Skin epidermis (tissue), 12 donors: ENCODE results near the gene UGT3A2.
"Not testable (repeated sequence)": the region's sequence is repeated elsewhere in the genome, so short reads cannot be mapped to it uniquely, and the experiment has no call there.

Source experiments
- H3K27ac ChIP-seq, 21 experiments: fragments of 200-600 bp; sonication (generic) in 11 of 21; one replicate each; pipeline ENCODE4 v1.5.0; 2020; ENCODE audit warnings: mild to moderate bottlenecking in 3 of 21, inconsistent platforms in 2 of 21, moderate library complexity in 2 of 21
- H3K4me3 ChIP-seq, 7 experiments: fragments of 200-600 bp; sonication (generic) in 2 of 7; one replicate each; pipeline ENCODE4 v1.5.0; 2020; ENCODE audit warnings: inconsistent platforms in 2 of 7, mild to moderate bottlenecking in 2 of 7, moderate library complexity in 1 of 7

Gene UGT3A2

DNA sequence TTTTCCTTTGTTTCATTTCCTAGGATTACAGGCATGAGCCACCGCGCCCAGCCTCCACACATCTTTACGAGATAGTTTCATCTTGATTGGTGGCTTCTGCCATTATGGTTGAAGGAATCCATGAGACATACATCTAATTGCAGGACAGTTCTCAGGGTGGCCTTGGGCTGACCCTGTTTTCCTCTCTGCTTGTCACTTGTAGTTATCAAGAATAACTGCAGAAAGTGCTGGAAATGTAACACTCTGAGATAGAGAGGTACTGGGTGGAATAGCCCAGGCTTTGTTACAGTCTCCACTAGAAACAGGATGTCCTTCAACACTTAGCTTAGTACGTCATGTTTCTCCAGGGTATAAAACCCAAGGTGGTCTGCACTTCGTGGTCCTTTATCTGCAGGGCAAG, 10.7 kb downstream of the UGT3A2 start:
- Histone ChIP-seq H3K4me3 (no peak overlapping the region), H3K27ac (no peak overlapping the region)

GRCh38 chr5:36054647-36055046, 12.0 kb downstream of the UGT3A2 start:
- H3K4me3 ChIP-seq: no peak overlapping the region
- no peak overlapping the region for H3K27ac ChIP-seq

- Histone ChIP-seq H3K4me3 (no peak overlapping the region), H3K27ac (no peak overlapping the region)
Measured at GRCh38 chr5:36052538-36052937, 14.1 kb downstream of the UGT3A2 start.

- Histone ChIP-seq H3K27ac (no peak overlapping the region), H3K4me3 (no peak overlapping the region)
Measured at GRCh38 chr5:36049949-36050348, 16.7 kb downstream of the UGT3A2 start.

- Histone ChIP-seq H3K27ac (no peak overlapping the region), H3K4me3 (no peak overlapping the region)
Measured at GRCh38 chr5:36047384-36048160, 19.1 kb downstream of the UGT3A2 start.

GRCh38 chr5:36045895-36046294, 20.8 kb downstream of the UGT3A2 start:
- H3K4me3 ChIP-seq: no peak overlapping the region

DNA sequence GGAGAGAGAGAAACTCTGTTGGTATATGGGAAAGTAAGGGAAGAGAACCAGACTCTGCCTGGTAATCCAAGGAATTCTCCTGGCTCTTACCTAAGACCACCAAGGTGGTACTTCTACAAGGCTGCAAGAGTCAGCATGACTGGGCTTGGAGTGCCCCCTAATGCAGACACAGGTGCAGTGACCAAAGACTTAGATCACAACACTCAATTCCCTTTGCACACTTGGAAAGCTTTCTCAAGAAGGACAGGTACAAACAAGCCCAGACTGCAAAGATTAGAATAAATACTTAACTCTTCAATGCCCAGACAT, 25.2 kb downstream of the UGT3A2 start:
- no peak overlapping the region for H3K4me3 ChIP-seq

More at GRCh38 chr5:36045895-36046294, 20.8 kb downstream of the UGT3A2 start:
- no peak overlapping the region for H3K27ac ChIP-seq

DNA sequence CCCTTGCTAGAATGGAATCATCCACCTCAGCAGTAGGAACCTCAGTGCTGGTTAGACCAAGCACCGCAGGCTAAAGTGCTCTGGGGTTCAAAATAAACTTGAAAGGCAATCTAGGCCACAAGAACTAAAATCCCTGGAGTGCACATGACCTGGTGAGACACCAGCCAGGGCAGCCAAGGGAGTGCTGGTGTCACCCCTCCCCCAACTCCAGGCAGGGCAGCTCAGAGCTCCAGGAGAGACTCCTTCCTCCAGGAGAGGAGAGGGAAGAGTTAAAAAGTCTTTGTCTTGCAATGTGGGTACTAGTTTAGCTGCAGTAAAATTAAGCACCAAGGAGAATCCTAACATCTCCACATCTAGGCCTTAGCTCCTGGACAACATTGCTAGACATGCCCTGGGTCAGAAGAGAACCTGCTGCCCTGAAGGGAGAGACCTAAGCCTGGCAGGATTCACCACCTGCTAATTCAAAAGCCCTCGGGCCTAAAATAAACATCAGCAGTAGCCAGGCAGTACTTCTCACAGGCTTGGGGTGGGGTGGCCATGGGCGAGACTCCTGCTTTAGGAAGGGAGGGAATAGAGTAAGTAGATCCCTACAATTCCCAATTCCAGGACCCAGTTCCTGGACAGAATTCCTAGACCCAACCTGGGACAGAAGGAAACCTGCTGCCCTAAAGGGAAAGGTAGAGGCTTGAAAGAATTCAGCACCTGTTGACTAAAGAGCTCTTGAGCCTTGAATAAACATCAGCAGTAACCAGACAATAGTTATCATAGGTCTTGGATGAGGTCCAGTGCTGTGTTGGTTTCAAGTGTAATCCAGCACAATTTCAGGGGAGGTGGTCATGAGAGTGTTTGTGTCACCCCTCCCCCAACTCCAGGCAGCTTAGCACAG, 25.8 kb downstream of the UGT3A2 start:
- Histone ChIP-seq H3K27ac (no peak overlapping the region), H3K4me3 (no peak overlapping the region)

More for the DNA sequence above, 25.2 kb downstream of the UGT3A2 start:
- no peak overlapping the region for H3K27ac ChIP-seq

GRCh38 chr5:36035696-36036095, 31.0 kb downstream of the UGT3A2 start:
- H3K4me3 ChIP-seq: no peak overlapping the region
- no peak overlapping the region for H3K27ac ChIP-seq

DNA sequence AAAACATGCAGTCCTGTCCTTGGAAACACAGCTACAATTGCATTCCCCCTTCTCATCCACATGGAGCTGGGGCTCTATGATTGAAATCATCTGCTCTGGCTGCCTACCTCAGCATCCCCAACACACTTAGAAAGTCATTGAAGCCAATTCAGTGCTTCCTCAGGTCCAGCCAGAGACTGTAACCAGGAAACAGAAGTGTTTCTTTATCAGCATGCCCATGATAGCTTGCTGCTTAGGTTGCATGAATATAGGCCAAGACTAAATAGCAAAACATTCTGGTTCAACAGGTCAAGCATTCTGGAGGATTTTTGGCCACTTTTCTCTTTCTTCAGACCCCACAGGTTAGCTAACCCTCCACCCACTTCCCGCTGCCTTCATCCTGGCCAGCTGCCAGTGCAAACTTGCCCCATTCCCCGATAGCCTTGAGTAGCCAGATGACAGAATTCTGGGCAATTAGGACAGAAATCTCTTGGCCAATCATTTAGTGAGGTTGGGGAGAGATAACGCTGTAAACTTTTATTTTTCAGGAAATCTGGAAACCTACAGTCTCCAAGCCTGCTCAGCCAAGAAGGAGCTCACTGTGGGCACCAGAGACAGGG, 32.0 kb downstream of the UGT3A2 start:
- H3K4me3 ChIP-seq, H3K27ac ChIP-seq: not testable (repeated sequence)

GRCh38 chr5:36033486-36033885, 33.2 kb downstream of the UGT3A2 start:
- Histone ChIP-seq H3K4me3 (no peak overlapping the region), H3K27ac (no peak overlapping the region)

GRCh38 chr5:36033047-36033446, 33.6 kb downstream of the UGT3A2 start:
- no peak overlapping the region for H3K27ac ChIP-seq
- no peak overlapping the region for H3K4me3 ChIP-seq

GRCh38 chr5:36031223-36031622, 35.5 kb downstream of the UGT3A2 start:
- no peak overlapping the region for H3K4me3 ChIP-seq
- H3K27ac ChIP-seq: no peak overlapping the region

GRCh38 chr5:36029914-36030313, 36.8 kb downstream of the UGT3A2 start:
- Histone ChIP-seq H3K4me3 (no peak overlapping the region), H3K27ac (no peak overlapping the region)

- H3K27ac ChIP-seq: no peak overlapping the region
Measured at GRCh38 chr5:36028816-36029465, 37.7 kb downstream of the UGT3A2 start.

DNA sequence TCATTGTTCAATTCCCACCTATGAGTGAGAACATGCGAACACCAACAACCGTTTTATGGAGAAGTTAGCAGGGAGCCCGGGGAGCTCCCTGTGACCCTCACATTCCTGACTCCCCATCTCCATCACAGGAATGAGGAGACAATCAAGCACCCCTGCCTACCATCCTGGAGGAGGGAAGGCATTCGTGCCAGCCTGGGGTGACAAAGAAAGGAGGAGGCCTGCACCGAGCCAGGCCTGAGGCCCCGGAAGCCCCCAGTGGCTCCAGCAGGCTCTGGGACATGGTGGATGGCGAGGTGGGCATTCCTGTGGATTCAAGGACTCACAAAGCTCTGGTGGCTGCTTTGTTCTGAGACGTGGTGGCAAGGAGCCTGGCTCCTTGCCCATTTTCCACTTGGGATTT, 39.0 kb downstream of the UGT3A2 start:
- Histone ChIP-seq H3K4me3 (no peak overlapping the region), H3K27ac (no peak overlapping the region)

More at GRCh38 chr5:36028816-36029465, 37.7 kb downstream of the UGT3A2 start:
- no peak overlapping the region for H3K4me3 ChIP-seq

GRCh38 chr5:36026706-36027465, 39.8 kb downstream of the UGT3A2 start:
- Histone ChIP-seq H3K27ac (no peak overlapping the region), H3K4me3 (no peak overlapping the region)

GRCh38 chr5:36022246-36022645, 44.4 kb downstream of the UGT3A2 start:
- H3K4me3 ChIP-seq, H3K27ac ChIP-seq: not testable (repeated sequence)

GRCh38 chr5:36019584-36019983, 47.1 kb downstream of the UGT3A2 start:
- H3K27ac ChIP-seq, H3K4me3 ChIP-seq: not testable (repeated sequence)

DNA sequence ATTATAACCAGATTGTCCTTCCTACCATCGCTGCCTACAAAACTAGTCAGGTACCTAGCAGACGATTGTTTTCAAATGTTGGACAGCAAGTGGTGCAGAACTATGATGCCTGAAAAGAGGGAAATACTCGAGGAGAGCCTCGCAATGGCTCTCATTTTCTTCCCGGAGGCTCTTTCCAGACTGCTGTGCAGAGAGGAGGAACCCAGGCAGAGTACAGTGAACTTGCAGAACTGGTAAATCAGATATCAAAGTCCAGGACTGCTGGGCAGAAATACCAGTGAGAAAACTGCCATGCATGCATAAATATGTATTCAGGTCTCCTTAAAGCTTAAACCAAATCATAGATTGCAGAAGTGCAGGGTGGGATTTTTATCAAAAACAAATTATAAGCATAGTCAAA, 49.1 kb downstream of the UGT3A2 start:
- no peak overlapping the region for H3K4me3 ChIP-seq
- no peak overlapping the region for H3K27ac ChIP-seq
